Kidney epithelial cell (primary cell): ENCODE data around the gene PDC. TPM values are rescaled to one million over a fixed set of nuclear protein-coding genes. Genes with fewer than 3 reads are reported as not detected.
"Not testable (repeated sequence)": the region's sequence is repeated elsewhere in the genome, so short reads cannot be mapped to it uniquely, and the experiment has no call there.

Experiments
- DNase-seq: peaks from one replicate; pipeline ENCODE4 v3.0.0-alpha.2; 2010; ENCODE audit warnings: low read depth
- H3K27me3 ChIP-seq: 2 replicates; pipeline ENCODE4 v1.6.0; 2011; ENCODE audit warnings: low read length; ENCODE audit not compliant: control insufficient read depth, insufficient read depth
- H3K36me3 ChIP-seq: 2 replicates; pipeline ENCODE4 v1.5.1; 2011; ENCODE audit warnings: low read length; ENCODE audit not compliant: control insufficient read depth, insufficient read depth
- H3K4me3 ChIP-seq: 2 replicates; pipeline ENCODE4 v1.5.1; 2011; ENCODE audit warnings: low read depth, mild to moderate bottlenecking, control low read depth, low read length
- total RNA-seq: library from RNA; depleted of rRNA; stranded (reverse); fragments of >200 nt; gene quantifications from 2 replicates; pipeline ENCODE4 v1.2.3, GENCODE V29; 2015
- TF ChIP-seq, protein P1 (sequence below): IDR thresholded peaks from 2 replicates; pipeline ENCODE4 v1.5.1; 2011; ENCODE audit warnings: mild to moderate bottlenecking, moderate library complexity, low read length, control low read depth, inconsistent platforms; ENCODE audit not compliant: insufficient read depth, poor library complexity, severe bottlenecking

Gene PDC
- total RNA-seq, 1 donor from 2014 or later, result not detected

DNA sequence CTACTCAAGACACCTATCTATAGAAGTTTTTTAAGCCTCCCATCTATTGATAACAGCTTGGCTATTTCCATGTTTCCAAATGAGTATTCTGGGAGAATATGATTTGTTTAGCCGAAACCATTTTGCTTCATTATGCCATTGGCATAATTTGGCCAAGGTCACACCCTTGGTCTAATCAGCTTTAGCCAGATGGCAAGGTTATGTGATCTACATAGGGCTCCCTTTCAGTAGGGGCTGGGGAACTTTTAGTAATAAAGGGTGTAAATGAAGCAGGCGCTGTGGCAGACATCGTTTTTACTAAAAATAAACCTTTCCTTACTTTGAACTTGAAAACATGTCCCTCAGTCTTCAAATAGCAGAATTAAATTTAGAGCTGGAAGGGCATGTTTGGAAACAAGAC lies 3.0 kb upstream of the PDC start:
- Histone ChIP-seq H3K36me3 (no peaks in the 10 kb centered on the region), H3K27me3 (no peaks in the 10 kb centered on the region), H3K4me3 (no peak overlapping the region)
- no peak for DNase-seq
- TF ChIP-seq, protein P1, sequence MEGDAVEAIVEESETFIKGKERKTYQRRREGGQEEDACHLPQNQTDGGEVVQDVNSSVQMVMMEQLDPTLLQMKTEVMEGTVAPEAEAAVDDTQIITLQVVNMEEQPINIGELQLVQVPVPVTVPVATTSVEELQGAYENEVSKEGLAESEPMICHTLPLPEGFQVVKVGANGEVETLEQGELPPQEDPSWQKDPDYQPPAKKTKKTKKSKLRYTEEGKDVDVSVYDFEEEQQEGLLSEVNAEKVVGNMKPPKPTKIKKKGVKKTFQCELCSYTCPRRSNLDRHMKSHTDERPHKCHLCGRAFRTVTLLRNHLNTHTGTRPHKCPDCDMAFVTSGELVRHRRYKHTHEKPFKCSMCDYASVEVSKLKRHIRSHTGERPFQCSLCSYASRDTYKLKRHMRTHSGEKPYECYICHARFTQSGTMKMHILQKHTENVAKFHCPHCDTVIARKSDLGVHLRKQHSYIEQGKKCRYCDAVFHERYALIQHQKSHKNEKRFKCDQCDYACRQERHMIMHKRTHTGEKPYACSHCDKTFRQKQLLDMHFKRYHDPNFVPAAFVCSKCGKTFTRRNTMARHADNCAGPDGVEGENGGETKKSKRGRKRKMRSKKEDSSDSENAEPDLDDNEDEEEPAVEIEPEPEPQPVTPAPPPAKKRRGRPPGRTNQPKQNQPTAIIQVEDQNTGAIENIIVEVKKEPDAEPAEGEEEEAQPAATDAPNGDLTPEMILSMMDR, result no peak

DNA sequence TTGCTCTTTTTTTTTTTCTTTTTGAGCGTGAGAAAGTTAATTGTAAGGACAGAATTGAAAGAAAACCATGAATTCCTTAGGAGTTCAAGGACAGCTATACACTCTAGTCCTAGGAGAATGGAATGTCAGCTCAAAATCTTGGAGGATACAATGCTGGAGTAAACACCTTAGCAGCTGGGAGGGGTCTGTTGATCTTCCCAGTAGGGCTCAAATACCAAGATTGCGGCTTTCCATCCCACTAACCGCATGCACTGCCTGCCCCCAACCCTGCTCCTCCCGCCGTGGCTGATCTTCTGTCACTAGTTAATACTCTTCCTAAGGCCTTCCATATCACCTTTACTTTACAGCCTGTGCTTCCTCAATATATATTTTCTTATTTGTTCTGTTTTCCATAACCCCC lies 2.6 kb upstream of the PDC start:
- no peaks in the 10 kb centered on the region for H3K27me3 ChIP-seq

DNA sequence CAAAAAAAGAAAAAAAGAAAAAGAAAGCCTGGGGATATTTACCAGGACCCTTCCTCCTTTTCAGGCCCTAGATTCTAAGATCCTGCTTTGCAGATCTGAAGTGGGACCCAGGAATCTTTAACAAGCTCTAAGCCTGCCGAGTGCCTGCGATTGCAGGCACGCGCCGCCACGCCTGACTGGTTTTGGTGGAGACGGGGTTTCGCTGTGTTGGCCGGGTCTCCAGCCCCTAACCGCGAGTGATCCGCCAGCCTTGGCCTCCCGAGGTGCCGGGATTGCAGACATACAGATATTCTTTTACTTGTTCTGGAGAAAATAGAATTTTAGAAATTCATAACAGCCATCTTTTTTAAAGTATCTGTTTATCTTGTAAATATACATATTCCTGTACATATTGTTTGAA lies 1.8 kb downstream of the PDC start:
- DNase-seq, H3K27me3 ChIP-seq, H3K4me3 ChIP-seq, H3K36me3 ChIP-seq: not testable (repeated sequence)

More for the DNA sequence above, 2.6 kb upstream of the PDC start:
- TF ChIP-seq, protein P1, result no peak
- Histone ChIP-seq H3K36me3 (no peaks in the 10 kb centered on the region), H3K4me3 (no peak overlapping the region)
- DNase-seq, result no peak

DNA sequence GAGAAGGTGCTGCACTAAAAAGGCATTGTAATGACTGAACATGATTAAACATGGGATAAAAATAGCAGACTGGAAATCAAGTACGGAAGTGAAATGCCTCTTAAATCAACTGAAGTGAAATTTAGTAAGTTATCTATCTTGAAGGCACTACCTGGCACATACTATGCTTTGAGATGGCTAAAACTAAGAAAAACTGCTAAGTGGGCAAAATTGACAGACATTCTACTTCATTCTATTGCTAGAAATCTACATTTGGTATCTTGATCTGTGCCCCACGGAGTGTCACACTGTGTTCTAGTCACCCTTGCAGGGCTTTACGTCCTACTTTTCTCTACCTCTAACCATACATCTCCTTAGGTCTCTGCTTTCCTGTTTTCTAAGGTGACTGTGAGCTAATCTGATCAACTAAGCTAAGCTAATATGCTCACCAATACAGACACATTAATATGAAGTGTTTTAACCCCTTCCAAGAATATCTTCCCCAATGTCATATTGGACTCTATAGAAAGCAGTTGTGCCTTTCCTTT lies 4.1 kb downstream of the PDC start:
- TF ChIP-seq, protein P1, result no peak
- no peaks in the 10 kb centered on the region for H3K27me3 ChIP-seq
- DNase-seq, result no peak

DNA sequence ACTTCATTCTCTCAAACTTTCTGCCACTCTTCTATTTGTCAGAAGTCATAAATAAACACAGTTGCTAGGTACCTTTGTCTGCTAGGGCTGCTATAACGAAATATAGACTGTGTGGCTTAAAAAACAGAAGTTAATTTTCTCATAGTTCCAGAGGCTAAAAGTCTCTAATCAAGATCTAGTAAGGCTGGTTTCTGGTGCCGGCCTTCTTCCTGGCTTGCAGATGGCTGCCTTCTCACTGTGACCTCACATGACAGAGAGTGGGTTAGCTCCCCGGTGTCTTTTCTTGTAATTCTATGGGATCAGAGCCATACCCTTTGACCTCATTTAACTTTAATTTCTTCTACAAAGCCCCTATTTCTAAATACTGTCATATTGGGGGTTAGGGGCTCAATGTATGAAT lies 5.9 kb downstream of the PDC start:
- TF ChIP-seq, protein P1, result no peak
- Histone ChIP-seq H3K36me3 (no peaks in the 10 kb centered on the region), H3K27me3 (no peaks in the 10 kb centered on the region)

More for the DNA sequence above, 4.1 kb downstream of the PDC start:
- Histone ChIP-seq H3K36me3 (no peaks in the 10 kb centered on the region), H3K4me3 (no peak overlapping the region)

DNA sequence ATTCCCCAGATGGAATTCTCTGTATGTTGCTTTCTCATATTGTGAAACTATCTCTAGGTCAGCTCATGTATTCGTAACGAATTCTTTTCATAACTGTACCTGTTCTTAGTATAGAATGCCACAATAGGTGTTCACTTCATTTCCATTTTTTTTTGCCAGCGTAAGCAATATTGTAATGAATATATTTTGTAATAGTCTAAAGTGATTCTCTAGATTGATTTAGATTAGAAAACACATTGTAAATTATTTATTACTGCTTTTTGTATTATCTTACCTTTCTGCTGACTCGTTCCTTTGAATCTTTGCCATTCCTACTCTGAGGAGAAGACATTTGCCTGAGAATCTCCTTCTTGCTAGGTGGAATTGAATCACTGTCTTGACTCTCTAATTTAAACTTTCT lies 14.8 kb downstream of the PDC start:
- H3K27me3 ChIP-seq, result no peaks in the 10 kb centered on the region
- DNase-seq, result no peak
- H3K4me3 ChIP-seq, result no peak overlapping the region
- no peaks in the 10 kb centered on the region for H3K36me3 ChIP-seq
- TF ChIP-seq, protein P1, result no peak

More for the DNA sequence above, 5.9 kb downstream of the PDC start:
- DNase-seq, result no peak
- H3K4me3 ChIP-seq, result no peak overlapping the region
